ENCODE data around the gene DPP10.

DPP10 gene

DNA sequence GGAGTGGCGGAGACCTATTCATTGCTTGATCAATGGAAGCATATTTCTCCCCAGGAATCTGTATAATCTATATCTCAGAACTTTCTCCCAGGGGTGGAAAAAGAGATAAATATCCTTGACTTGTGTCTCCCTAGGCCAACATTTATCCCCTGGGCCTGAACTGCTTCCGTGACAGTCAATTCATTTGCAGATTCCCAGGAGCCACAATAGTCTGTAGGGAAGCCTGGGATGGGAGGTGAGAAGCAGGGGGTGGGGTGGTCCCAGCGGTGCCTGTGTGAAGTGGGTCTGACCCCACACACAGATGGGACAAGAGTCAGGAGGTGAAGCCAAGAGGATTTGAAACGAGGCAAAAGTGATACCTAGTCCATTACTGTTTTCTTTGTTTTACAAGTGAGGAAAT, 166.8 kb downstream of the DPP10 start:
- no peak for DNase-seq (ENCODE audit: low read depth in 2 of 2)

DNA sequence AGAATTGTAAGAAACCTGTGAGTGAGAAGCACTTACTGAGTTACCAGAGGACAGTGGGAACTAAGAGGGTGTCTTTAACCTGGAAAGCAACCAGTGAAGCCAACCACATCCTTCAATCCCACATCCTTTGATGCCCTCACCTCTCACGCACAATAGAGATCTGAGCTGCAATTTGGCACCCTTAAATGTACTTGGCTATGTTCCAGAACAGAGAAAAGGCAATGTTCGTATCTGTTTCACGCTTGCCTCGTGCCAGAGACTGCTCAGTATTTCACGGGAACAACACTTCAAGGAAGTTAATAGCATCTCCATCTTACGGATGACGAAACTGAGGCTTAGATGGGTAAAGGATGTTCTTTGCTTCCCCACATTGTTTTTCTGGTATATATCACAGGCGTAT, 167.4 kb downstream of the DPP10 start:
- no peak for DNase-seq (ENCODE audit: low read depth in 2 of 2)

DNA sequence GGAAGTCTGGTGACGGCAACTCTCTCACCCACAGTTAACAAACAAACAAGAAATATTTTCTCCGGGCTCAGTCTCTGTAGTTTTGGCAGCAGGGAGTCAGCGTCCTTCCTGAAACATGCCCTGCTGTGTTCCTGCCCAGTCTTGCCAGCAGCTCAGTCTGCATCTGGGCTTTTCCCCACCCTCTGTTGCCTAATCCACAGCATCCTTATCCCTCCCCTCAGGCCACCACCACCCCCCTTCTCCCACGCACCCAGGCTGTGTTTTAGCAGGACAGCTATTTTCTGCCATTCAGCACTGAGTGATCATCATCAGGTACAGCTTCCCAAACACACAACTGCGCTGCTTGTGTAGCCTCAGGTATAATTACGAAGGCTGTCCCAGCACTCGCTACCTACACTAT, 168.2 kb downstream of the DPP10 start:
- no peak for DNase-seq (ENCODE audit: low read depth in 2 of 2)

DNA sequence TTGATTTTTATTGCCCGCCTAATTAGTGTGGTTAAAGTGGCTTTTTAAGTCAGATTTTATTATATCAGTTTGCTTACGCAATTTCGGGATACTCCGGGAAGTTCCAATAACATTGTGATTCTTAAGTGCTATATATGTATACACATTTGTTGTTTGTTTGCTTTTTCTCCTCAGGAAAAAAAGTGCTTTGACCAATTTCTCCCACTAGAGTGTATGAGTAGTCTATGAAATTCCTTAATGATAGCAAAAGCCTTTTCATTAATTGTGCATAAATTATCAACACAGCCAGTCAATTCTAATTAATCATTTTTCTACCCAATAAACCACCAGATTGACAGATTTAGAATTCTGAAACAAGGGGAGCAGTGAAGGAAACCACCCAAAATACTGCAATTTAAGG, 172.2 kb downstream of the DPP10 start:
- DNase-seq (ENCODE audit: low read depth in 2 of 2) = no peak

DNA sequence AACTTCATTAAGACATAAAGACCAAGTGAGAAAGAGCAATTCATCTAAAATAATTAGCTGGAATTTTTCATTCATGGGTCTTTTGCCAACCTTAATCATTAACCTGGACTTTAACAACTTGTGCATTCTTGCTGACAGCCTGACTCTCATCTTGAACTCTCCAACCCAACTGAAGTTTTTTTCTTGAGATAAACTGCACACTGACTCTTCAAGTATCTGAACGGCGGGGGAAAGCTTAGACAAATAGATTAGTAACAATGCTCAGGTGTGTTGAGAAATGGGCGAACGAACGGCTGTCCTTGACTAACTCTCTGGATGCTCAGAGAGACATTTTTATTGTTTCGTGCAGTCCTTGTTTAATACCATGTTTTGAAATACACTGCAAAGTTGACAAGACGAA, 186.0 kb downstream of the DPP10 start:
- no peak for DNase-seq (ENCODE audit: low read depth in 2 of 2)

DNA sequence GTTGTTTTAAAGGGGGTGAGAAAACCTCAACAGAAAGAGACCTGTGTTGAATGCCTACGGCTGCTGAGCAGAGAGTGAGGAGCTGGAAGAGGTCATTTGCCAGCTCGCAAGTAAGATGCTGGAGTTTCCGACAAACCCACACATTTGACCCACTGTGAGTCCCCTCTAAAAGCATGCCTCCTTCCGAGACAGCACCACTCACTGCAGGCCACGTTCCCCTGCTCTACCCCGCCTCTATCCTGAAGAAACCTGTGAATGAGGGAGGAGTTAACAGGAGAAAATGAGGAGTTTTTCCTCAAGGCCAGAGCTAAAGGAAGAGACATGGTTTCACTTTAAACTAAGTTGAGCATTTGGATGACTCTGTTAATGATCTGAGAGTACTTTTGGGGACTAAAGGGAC, 188.7 kb downstream of the DPP10 start:
- DNase-seq (ENCODE audit: low read depth in 2 of 2) = no peak

DNA sequence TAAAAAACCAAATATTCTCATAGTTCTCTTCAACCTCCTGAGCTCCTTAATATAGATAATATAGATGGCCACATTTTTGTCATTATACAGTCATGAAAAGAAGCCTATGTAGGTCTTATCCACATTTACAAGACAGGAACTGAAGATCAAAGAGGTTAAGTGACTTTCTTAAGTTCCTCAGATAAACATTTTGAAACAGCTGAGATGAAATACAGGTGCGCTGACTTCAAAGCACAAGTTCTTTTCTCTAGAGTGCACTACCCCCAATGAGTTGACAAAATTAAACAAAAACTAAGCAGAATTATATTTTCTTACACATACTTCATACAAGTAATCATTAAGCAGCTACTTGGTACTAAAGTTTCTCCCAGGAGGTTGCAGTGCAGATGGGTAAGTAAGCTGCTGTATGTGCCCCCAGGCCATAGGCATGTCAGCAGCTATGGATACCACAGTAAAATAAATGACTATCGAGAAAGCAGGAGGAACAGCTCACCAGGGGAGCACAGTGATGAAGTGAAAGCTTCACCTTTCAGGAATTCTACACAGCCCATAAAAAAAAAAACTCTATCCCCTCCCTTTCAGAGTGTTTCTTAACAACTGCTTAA, 199.8 kb downstream of the DPP10 start:
- no peak for DNase-seq (ENCODE audit: low read depth in 2 of 2)

DNA sequence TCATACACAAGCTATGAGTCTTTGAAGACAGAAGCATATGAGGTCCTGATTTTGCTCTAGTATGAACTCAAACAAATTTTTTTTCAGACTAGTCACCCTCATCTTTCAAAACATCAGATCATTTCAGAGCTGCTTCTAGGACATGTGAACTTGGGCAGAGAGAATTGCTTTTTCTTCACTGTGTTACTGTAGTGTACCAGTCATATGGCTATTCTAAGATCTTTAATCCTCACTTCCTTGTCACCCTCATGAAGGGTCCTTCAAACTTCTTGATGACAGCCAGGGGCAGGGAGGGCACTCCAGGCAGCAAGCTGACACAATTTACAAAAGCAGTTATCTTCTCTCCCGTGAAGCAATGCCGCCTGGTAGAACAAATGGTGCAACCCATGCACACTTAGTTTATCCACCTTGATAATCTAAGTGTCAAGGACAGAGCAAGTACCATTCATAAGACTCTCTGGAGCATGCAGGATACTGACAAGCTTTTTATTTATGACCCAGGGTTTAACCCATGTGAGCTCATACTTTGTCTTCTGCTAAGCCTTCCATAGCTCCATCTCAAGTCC, 200.6 kb downstream of the DPP10 start:
- DNase-seq (ENCODE audit: low read depth in 2 of 2) = no peak

DNA sequence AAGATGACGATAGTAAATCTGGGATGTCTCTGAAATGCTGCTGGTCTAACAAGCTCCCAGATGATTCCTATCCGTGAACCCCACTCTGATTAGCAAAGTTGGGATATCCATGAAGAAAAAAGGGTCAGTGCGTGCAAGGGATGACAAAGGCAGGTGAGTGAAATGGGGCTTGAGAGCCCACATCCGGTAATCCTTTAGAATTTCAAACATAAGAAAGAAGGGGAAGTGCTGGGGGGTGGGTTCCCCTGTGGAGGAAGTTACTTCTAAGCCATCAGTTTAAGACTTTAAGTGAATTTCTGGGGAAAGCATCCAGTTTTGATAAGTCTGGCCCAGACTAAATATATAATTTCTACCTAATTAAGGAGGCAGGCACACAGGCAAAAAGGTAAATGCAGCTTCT, 209.5 kb downstream of the DPP10 start:
- DNase-seq (ENCODE audit: low read depth in 2 of 2) = no peak

DNA sequence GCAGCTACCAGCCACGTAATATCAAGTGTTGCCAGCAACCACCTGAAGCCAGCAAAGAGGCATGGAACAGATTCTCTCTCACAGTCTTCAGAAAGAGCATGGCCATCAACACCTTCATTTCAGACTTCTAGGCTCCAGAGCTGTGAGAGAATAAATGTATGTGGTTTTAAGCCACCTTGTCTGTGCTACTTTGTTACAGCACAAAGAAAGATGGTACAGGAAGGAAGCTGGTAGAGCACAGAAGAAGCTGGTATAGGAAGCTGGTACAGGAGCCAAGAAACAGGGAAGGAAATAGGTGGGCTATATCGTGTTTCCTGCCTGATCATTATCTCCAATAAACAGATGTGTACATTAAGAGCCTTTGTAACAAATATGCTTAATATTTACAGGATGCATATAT, 217.4 kb downstream of the DPP10 start:
- no peak for DNase-seq (ENCODE audit: low read depth in 2 of 2)

DNA sequence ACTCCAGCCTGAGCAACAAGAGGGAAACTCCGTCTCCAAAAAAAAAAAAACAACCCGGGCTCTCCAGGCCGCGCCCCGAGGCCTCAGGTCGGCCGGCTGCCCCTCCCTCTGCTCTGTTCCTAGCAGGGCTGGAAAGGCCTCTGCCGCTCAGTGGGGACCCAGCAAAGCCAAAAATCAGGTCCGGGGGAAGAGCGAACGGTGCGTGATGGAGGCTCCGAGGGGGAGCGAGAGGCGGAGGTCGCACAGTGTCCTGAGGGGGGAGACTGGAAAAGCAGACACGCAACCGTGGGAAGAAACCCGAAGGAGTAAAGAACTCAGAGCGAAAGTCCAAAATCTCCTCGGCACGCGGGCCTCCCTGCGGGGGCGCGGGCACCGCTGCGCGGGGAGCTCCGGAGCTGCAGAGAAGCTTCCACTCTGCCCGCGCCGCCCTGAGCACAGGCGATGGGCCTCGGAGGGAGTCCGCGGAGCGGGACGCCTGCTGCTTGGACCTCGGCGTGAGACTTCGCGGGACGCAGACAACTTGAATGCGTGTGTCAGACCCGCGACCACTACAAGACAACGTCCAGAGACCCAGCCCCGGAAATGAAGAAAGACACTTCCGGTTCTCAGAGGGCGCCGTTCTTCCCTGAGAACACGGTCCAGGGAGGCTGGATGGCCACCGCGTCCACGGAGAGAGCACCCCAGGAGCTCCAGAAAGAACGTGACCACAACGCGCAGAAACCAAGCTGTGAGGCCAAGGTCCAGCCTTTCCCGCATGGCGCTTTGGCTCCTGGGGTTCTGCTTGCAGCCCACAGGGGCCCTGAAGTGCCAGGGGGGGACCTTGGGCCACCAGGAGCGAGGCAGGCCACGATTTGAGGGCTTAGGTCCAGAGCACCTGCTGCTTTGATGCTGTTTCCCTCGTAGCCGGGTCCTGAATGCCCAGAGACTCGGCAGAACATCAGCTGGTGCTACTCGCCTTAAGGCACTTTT, 219.8 kb downstream of the DPP10 start:
- peak in 1 of 2 experiments; percentile 1 for DNase-seq (ENCODE audit: low read depth in 2 of 2)

DNA sequence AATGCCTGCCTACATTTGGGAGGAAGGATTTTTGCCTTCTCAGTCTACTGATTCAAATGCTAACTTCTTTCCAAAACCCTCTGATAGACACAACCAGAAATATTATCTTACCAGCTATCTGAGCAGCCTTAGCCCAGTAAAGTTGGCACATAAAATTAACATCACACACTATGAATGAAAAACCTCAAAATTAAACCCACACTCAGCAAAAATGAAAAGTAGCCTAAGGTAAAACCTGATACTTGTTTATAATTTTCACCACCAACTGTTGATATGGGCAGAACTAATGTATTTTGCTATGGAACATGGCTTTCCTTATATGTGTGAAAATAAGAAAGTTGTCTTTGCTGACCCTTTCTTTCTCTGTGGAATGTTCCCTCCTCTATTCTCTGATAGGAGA, 226.0 kb downstream of the DPP10 start:
- no peak for DNase-seq (ENCODE audit: low read depth in 2 of 2)

DNA sequence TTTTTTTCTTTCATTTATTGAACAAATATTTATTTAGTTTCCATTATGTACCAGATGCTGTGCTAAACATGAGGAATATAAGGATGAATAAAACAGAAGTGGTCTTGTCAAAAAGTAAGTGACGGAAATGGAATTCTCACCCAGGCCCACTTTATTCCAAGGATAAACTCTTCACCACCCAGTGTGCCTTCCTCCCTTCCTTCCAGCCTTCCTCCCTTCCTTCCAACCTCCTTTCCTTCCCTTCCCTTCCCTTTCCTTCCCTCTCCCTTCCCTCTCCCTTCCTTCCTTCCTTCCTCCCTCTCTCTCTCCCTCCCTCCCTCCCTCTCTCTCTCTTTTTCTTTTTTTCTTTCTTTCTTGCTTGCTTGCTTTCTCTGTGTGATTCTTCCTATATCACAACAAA, 240.8 kb downstream of the DPP10 start:
- no peak for DNase-seq (ENCODE audit: low read depth in 2 of 2)

DNA sequence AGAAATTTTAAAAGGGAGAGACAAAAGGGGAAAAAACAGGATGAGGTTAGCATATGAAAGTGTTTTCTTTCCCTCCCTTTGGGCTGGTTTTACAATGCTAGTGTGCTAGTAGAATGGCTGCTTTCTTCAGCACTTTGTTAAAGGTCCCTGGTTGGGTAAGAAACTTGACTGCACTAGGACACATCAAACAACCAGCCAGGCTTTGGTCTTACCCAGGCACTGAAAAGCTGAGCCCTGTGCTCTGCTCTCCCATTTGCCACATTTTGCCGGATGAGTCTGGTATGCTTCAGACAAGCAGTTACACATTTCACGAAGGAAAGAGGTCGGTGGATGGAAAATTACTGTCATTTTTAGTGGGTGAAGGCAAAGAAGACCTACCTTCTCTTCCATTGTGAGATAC, 242.0 kb downstream of the DPP10 start:
- DNase-seq (ENCODE audit: low read depth in 2 of 2) = no peak

DNA sequence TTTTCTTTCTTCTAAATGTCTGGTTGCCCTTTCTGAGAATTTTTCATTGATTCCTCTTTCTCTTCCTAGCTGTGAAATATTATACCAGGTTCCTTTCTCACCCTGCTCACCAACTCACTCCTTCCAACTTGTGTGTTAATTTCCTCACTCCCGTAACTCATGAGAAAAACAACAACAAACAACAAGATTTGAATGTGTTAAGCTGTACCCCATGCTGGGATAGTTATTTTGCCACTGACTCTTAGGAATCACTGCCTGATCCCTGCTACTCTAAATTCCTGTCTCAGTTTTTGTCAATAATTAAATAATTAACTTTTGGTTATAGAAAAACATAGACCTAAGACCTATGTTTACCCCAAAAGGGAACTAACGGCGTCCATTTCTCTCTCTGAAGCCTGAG, 242.7 kb downstream of the DPP10 start:
- DNase-seq (ENCODE audit: low read depth in 2 of 2) = no peak

DNA sequence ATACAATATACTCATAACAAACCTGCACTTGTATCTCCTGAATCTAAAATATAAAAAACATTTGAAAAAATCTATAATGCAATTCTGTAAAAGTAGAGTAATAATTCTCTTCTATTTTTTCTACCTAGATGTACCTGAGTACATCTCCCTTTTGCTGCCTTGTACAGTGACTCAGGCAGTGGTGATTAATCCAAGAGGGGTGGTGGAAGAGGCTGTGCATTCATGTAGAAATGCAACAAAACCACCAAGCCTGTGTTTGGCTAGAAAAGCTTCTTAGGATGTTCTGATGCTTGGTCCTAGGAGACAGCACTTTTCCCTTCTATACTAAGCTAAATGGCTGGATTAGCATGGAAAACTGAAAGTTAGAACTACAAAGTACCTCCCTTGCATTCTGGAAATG, 245.8 kb downstream of the DPP10 start:
- no peak for DNase-seq (ENCODE audit: low read depth in 2 of 2)

DNA sequence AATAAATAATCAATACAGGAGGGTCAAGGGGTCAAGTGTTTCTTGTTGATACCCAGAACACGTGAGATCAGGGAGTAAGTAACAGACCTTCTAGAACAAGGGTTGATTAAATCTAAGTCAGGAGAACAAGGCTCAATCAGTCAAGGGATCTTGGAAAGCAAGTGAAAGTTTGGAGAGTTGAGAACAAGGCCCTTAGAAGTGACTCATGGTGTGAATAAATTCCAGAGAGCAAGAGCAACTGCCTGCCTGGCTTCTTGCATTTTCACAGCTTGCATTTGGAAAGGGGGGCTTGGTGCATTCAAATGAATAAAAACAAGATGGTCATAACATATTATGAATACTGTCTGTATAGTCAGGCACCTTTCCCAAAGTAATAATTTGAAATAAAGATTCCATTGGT, 256.1 kb downstream of the DPP10 start:
- DNase-seq (ENCODE audit: low read depth in 2 of 2) = no peak

DNA sequence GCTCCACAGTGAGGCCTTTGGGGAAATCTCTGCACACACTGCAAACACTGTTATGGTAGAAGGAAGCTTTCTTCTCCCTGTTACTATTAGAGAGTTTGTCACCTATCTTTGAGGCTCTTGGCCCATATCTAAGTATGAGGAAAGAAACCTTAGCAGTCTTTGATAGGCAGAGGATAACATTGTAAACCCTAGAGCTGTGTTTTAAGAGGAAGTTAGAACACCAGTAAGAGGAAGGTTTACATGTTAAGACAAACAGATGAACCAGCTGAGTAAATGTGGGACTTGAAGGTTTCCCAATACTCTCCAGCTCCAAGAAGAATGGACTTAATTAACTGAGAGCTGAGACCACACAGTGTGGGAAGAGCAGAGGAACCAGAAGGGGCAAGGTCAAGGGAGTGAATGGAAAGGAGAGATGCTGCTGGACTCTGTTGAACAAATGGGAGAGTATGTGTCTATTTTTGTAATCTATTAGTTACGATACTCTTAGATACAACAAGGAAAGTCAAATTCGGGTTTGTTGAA, 257.0 kb downstream of the DPP10 start:
- no peak for DNase-seq (ENCODE audit: low read depth in 2 of 2)

DNA sequence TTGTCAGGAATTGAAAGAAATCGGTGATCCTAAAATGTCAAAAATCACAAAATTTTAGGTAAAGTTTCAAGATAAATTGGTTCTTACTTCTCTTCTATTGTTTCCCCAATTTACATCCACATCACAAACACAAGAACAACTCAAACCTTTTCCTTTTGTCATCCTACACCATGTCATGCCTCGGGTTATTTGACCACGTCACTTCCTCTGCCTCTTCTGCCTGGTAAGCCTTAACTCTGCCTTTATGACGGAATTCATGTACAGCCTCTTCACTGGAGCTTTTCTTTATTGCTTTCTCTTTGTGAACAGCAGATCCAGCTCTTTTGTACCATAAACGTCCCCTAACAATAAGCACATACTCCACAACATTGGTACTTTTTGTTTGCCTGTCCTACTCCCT, 258.0 kb downstream of the DPP10 start:
- no peak for DNase-seq (ENCODE audit: low read depth in 2 of 2)

DNA sequence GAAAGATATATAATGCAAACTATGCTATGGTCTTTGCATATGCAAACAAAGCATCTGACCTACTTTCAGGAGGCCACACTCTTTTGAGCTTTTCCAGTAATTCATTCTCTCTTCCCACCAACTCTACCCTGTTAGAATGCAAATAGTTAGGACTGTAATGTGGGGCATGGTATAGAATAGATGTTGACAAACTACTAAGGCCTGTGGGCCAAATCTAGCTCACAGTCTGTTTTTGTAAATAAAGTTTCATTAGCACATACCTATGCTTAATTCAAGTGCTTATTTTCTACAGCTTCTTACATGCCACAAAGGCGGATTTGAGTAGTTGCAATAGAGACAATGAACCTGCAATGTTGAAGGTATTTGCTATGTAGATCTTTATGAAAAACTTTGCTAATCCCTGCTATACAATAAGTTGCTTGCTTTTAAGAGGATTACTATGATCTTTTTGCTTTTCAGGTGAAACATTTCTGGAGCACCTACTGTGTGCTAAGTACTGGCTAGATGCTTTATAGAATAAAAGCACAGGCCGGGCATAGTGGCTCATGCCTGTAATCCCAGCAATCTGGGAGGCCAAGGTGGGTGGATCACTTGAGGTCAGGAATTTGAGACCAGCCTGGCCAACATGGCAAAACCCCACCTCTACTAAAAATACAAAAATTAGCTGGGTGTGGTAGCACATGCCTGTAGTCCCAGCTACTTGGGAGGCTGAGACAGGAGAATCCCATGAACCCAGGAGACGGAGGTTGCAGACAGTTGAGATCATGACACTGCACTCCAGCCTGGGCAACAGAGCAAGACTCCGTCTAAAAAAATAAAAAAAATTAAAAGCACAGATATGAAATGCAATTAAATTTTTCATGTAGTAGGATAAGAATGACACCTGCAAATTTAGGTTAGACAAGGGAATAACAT, 267.8 kb downstream of the DPP10 start:
- no peak for DNase-seq (ENCODE audit: low read depth in 2 of 2)

DNA sequence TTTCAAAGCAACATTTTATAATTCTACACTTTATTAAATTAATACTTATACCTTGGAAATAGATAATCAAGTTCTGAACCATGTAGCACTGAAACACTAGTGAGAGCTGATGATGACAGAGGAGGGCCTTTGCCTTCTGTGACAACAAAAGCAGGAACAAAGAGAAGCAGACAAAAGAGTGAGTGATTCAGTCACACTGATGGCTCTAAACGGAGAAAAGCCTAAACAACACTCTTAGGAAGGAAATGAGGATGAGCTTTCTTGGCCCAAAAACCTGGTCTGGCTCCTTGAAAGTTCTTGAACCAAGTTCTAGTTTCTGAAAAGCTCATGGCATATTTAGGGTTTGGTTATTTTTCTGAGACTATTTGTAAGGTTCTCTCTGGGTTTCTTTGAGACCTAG, 271.9 kb downstream of the DPP10 start:
- DNase-seq (ENCODE audit: low read depth in 2 of 2) = no peak

DNA sequence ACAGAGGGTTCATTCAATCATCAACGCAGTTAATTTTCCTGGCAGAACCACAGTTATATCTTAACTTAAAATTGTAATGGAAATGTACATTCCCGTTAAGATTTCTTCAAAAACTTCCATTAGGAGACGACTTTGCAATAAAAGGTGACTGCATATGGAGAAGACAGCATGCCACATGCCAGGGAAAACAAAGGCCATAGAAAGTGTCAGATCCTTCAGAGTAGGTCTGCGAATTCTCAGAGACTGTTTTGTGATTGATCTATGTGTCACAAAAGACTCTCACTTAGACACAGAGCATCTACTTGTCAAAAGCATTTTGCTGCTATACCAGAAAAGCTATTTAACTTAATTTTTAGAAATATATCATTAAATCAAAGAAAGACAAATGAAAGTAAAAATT, 274.6 kb downstream of the DPP10 start:
- no peak for DNase-seq (ENCODE audit: low read depth in 2 of 2)
